Trophoblast cell (in vitro differentiated cells and primary cell): ENCODE measurements around the gene PROSER3.

Experiments used
- DNase-seq, 2 donors: peaks; one replicate each; pipeline ENCODE4 v3.0.0-alpha.2; 2016
- H2AFZ ChIP-seq: 2 replicates; pipeline ENCODE4 v1.6.1; 2013; ENCODE audit warnings: low read length, moderate library complexity, mild to moderate bottlenecking; ENCODE audit not compliant: insufficient read depth, poor library complexity
- H2AK5ac ChIP-seq: 2 replicates; pipeline ENCODE4 v1.6.1; 2013; ENCODE audit warnings: mild to moderate bottlenecking, low read length
- H2BK120ac ChIP-seq: 2 replicates; pipeline ENCODE4 v1.6.1; 2013; ENCODE audit warnings: low read length, mild to moderate bottlenecking, moderate library complexity; ENCODE audit not compliant: insufficient read depth, poor library complexity
- H2BK12ac ChIP-seq: 2 replicates; pipeline ENCODE4 v1.6.1; 2013; ENCODE audit warnings: mild to moderate bottlenecking, low read length, moderate library complexity
- H2BK5ac ChIP-seq: 2 replicates; pipeline ENCODE4 v1.6.1; 2013; ENCODE audit warnings: low read length, low read depth, moderate library complexity, mild to moderate bottlenecking; ENCODE audit not compliant: poor library complexity
- H3K14ac ChIP-seq: 2 replicates; pipeline ENCODE4 v1.6.1; 2013; ENCODE audit warnings: mild to moderate bottlenecking, low read length
- H3K18ac ChIP-seq: 2 replicates; pipeline ENCODE4 v1.6.1; 2013; ENCODE audit warnings: mild to moderate bottlenecking, low read length
- H3K23ac ChIP-seq: 2 replicates; pipeline ENCODE4 v1.6.1; 2013; ENCODE audit warnings: low read length
- H3K27ac ChIP-seq: 2 replicates; pipeline ENCODE4 v1.5.1; 2013; ENCODE audit warnings: low read depth, mild to moderate bottlenecking, inconsistent platforms, low read length, moderate library complexity
- H3K27me3 ChIP-seq: 2 replicates; pipeline ENCODE4 v1.6.1; 2013; ENCODE audit warnings: inconsistent platforms, mild to moderate bottlenecking, low read length, moderate library complexity; ENCODE audit not compliant: insufficient read depth
- H3K36me3 ChIP-seq, 2 experiments: 1 replicate in 1 of 2; 2 replicates in 1 of 2; pipeline ENCODE4 v1.6.1; 2013; ENCODE audit warnings: low read length in 2 of 2, mild to moderate bottlenecking in 2 of 2, moderate library complexity in 1 of 2; ENCODE audit not compliant: insufficient read depth in 2 of 2, control insufficient read depth in 1 of 2
- H3K4ac ChIP-seq: 2 replicates; pipeline ENCODE4 v1.6.1; 2013; ENCODE audit warnings: low read depth, mild to moderate bottlenecking, low read length, moderate library complexity
- H3K4me1 ChIP-seq, 2 experiments: 1 replicate in 1 of 2; 2 replicates in 1 of 2; pipeline ENCODE4 v1.6.1; 2013; ENCODE audit warnings: low read length in 2 of 2, mild to moderate bottlenecking in 2 of 2, moderate library complexity in 1 of 2; ENCODE audit not compliant: insufficient read depth in 2 of 2, control insufficient read depth in 1 of 2
- H3K4me2 ChIP-seq: 2 replicates; pipeline ENCODE4 v1.6.1; 2013; ENCODE audit warnings: inconsistent platforms, mild to moderate bottlenecking, low read length, moderate library complexity
- H3K4me3 ChIP-seq: 2 replicates; pipeline ENCODE4 v1.5.1; 2013; ENCODE audit warnings: mild to moderate bottlenecking, low read depth, low read length, inconsistent platforms
- H3K79me1 ChIP-seq: one replicate; pipeline ENCODE4 v1.6.1; 2013; ENCODE audit warnings: low read length
- H3K79me2 ChIP-seq: 2 replicates; pipeline ENCODE4 v1.6.1; 2013; ENCODE audit warnings: low read length, mild to moderate bottlenecking; ENCODE audit not compliant: control insufficient read depth, insufficient read depth, poor library complexity
- H3K9ac ChIP-seq: 2 replicates; pipeline ENCODE4 v1.6.1; 2013; ENCODE audit warnings: mild to moderate bottlenecking, low read length
- H3K9me3 ChIP-seq: 2 replicates; pipeline ENCODE4 v1.6.1; 2013; ENCODE audit warnings: low read depth, mild to moderate bottlenecking, control low read depth, inconsistent platforms, low read length; ENCODE audit not compliant: insufficient read depth
- H4K12ac ChIP-seq: 2 replicates; pipeline ENCODE4 v1.6.1; 2013; ENCODE audit warnings: low read depth, mild to moderate bottlenecking, low read length, moderate library complexity
- H4K8ac ChIP-seq: 2 replicates; pipeline ENCODE4 v1.6.1; 2013; ENCODE audit warnings: low read depth, mild to moderate bottlenecking, low read length, moderate library complexity
- H4K91ac ChIP-seq: one replicate; pipeline ENCODE4 v1.6.1; 2013; ENCODE audit warnings: low read depth, mild to moderate bottlenecking, low read length, moderate library complexity
- WGBS: extraction: QIAGEN DNeasy Blood & Tissue Kit; methylation state at CpG from one replicate; pipeline ENCODE4 v1.1.7; 2013; ENCODE audit warnings: missing lambda C conversion rate; ENCODE audit not compliant: insufficient read length, insufficient coverage; ENCODE audit errors: extremely low coverage; 5-methylcytosine and 5-hydroxymethylcytosine counted together

The PROSER3 gene

DNA sequence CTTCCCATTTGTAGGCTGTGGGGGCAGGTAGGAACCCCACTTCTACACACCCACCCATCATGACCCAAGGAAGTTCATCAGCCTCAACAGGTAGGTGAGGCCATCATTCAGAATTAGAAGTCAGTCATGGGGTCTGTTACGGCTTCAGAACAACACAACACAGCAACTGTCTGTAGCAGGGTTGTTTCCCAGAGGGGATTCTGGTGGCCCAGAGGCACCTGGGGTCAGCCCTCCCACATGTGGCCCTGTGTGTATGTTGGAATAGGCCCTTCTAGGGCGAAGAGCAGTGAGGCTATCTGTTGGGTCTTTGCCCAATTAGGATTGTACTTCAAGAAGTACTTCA, 19.1 kb upstream of the PROSER3 start:
- H3K27ac ChIP-seq, result no peak overlapping the region
- no peaks in the 10 kb centered on the region for H3K79me2 ChIP-seq
- H3K23ac ChIP-seq, result no peak overlapping the region
- peaks cover 50 to 52% of the 10 kb centered on the region in 2 experiments for H3K36me3 ChIP-seq
- WGBS, result no CpG with 5 or more reads among the region's 2 CpGs
- peaks cover 5% of the 10 kb centered on the region in 2 experiments for H3K4me1 ChIP-seq
- H4K12ac ChIP-seq, result no peak overlapping the region
- no peak for DNase-seq
- H3K4me3 ChIP-seq, result no peak overlapping the region
- H3K9me3 ChIP-seq, result no peaks in the 10 kb centered on the region
- H2BK5ac ChIP-seq, result no peak overlapping the region
- H3K79me1 ChIP-seq, result peaks cover 3% of the 10 kb centered on the region
- H2BK12ac ChIP-seq, result no peak overlapping the region
- H3K4me2 ChIP-seq, result no peak overlapping the region
- H4K8ac ChIP-seq, result no peak overlapping the region
- no peak overlapping the region for H2AFZ ChIP-seq
- H3K9ac ChIP-seq, result no peak overlapping the region
- no peak overlapping the region for H3K14ac ChIP-seq
- H3K4ac ChIP-seq, result no peak overlapping the region
- no peaks in the 10 kb centered on the region for H3K27me3 ChIP-seq
- no peak overlapping the region for H2AK5ac ChIP-seq
- H4K91ac ChIP-seq, result no peak overlapping the region
- no peak overlapping the region for H2BK120ac ChIP-seq
- no peak overlapping the region for H3K18ac ChIP-seq

DNA sequence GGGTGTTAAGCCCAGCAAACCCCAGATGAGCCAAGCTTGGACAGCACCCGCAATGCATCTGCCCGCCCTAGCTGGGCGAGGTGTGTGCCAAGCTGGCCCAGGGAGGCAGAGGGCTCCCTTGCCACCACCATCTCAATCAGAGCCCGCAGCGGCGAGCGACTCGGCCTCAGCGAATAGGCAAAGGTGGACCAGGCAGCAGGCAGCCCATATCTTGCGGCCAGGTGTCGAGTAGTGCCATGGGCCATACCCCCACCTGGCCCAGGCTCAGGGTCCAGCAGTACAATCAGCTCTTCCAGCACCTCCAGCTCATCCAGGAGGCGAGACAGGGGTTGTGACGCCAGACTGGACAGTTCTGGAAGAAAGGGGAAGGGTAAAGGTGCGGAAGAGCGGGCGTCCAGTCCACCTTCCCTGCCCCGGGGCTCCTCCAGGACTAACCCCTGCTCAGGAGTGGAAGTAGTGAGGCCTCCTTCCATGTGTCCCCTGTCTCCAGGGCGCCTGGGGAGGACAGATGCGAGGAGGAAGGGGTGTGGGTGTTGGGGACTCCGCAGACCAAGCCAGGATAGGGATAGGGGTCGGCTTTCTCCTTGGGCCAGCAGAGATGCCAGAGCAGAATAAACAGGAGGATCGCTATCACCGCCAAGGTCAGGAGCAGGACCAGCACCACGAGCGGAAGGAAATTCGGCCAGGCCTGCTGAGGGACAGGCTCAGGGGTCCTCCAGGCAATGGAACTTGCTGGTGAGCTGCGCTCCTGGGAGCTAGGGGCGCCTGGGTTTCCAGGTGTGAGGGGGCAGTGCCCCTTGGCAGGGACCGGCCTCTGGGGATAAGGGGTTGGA, 18.5 kb upstream of the PROSER3 start:
- Histone ChIP-seq H3K9me3 (peaks cover 1% of the 10 kb centered on the region), H2BK12ac (no peak overlapping the region), H3K14ac (no peak overlapping the region), H3K79me2 (no peaks in the 10 kb centered on the region), H2AFZ (no peak overlapping the region), H3K79me1 (no peaks in the 10 kb centered on the region), H3K4ac (no peak overlapping the region), H3K36me3 (peaks cover 43 to 46% of the 10 kb centered on the region in 2 experiments), H3K4me1 (peaks cover 7 to 10% of the 10 kb centered on the region in 2 experiments), H4K12ac (no peak overlapping the region), H3K27me3 (no peaks in the 10 kb centered on the region), H3K9ac (peak overlapping the region; percentile 13), H2AK5ac (no peak overlapping the region), H3K4me3 (no peak overlapping the region), H2BK120ac (no peak overlapping the region), H4K8ac (no peak overlapping the region), H3K4me2 (peak overlapping the region; percentile 95), H3K27ac (peak overlapping the region; percentile 44), H3K18ac (no peak overlapping the region), H3K23ac (no peak overlapping the region), H4K91ac (no peak overlapping the region), H2BK5ac (no peak overlapping the region)
- no CpG with 5 or more reads among the region's 29 CpGs for WGBS
- no peak for DNase-seq

DNA sequence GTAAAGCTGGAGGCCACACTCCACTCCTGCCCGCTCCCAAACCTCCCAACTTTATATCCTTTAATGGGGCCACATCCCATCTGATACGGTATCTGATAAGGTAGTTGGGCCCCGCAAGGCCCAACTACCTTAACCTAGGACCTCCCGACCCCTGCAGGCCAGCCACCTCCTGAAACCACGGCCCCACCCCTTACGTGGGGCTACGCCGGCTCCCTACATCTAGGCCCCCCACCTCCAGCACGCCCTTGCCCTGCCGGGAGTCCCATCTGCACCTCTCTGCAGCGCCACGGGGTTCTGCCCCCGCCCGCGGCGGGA, 17.9 kb upstream of the PROSER3 start:
- no peak overlapping the region for H3K4ac ChIP-seq
- H2BK5ac ChIP-seq, result no peak overlapping the region
- peaks cover 2% of the 10 kb centered on the region for H3K79me1 ChIP-seq
- no peak overlapping the region for H3K14ac ChIP-seq
- no peaks in the 10 kb centered on the region for H3K79me2 ChIP-seq
- peak overlapping the region; percentile 44 for H3K27ac ChIP-seq
- no peaks in the 10 kb centered on the region for H3K27me3 ChIP-seq
- H3K4me1 ChIP-seq, result peaks cover 9 to 12% of the 10 kb centered on the region in 2 experiments
- H2AFZ ChIP-seq, result peak overlapping the region; percentile 18
- no CpG with 5 or more reads among the region's 16 CpGs for WGBS
- peak overlapping the region; percentile 74 for H3K9ac ChIP-seq
- H3K23ac ChIP-seq, result no peak overlapping the region
- H2BK120ac ChIP-seq, result no peak overlapping the region
- peaks cover 38 to 40% of the 10 kb centered on the region in 2 experiments for H3K36me3 ChIP-seq
- no peak overlapping the region for H2BK12ac ChIP-seq
- H3K4me3 ChIP-seq, result peak overlapping the region; percentile 74
- H4K8ac ChIP-seq, result no peak overlapping the region
- peak overlapping the region; percentile 95 for H3K4me2 ChIP-seq
- H4K12ac ChIP-seq, result no peak overlapping the region
- no peak for DNase-seq
- H4K91ac ChIP-seq, result no peak overlapping the region
- H3K18ac ChIP-seq, result no peak overlapping the region
- no peak overlapping the region for H2AK5ac ChIP-seq
- H3K9me3 ChIP-seq, result peaks cover 3% of the 10 kb centered on the region

DNA sequence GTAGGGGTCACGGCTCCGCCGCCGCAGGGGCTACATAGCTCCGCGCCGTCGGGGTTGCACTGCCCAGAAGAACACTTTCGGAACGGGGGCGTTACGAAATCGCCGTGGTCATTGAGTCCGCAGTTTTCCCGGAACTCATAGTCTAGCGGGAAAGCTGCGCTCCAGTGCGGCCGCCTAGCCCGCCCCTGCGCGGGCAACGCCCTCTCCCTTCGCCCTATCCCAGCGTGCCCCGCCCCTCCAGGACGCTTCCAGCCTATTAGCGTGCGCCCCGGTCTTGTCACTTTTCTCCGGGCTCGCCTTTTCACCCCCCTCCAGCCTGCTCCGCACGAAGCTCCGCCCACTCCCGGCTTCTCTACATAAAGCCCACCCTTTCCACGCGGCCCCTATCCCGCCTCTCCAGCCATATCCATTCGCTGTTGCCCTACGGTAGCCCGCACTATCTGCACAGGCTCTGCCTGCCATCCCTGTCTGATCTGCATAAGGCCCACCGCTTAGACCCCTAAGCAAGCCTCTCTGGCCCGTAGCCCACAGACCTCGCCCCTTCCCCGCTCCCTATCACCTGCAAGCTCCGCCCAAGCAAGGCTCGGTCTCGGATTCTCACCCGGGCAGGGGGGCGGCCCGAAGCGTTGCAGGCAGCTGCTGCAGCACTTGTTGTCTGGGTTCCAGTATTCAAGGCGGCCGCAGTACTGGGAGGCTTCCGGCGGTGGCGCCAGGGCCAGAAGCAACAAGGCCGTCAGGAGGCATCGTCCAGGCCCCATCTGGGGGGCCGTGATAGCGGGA, 17.4 kb upstream of the PROSER3 start:
- Histone ChIP-seq H2BK12ac (no peak overlapping the region), H3K36me3 (peaks cover 32 to 35% of the 10 kb centered on the region in 2 experiments), H2AFZ (peak overlapping the region; percentile 18), H3K79me1 (peaks cover 4% of the 10 kb centered on the region), H3K9me3 (peaks cover 3% of the 10 kb centered on the region), H3K18ac (no peak overlapping the region), H4K8ac (peak overlapping the region; percentile 83), H3K9ac (peak overlapping the region; percentile 74), H2BK5ac (no peak overlapping the region), H3K23ac (no peak overlapping the region), H3K4me1 (peaks cover 9 to 12% of the 10 kb centered on the region in 2 experiments), H3K4ac (no peak overlapping the region), H3K4me3 (peak overlapping the region; percentile 74), H4K91ac (peak overlapping the region; percentile 29), H3K14ac (peak overlapping the region; percentile 26), H3K27me3 (no peaks in the 10 kb centered on the region), H2BK120ac (no peak overlapping the region), H2AK5ac (no peak overlapping the region), H3K79me2 (no peaks in the 10 kb centered on the region), H3K27ac (peak overlapping the region; percentile 87), H4K12ac (no peak overlapping the region), H3K4me2 (peak overlapping the region; percentile 95)
- no CpG with 5 or more reads among the region's 63 CpGs for WGBS
- DNase-seq, result peak; percentile 99
